Gastrocnemius medialis (tissue), 4 donors: ENCODE results near the gene ZNF397.

ENCODE experiments used
- CTCF ChIP-seq, 5 experiments: fragments of 450-650 bp in 3 of 5; fragments of 200-600 bp in 2 of 5; sonication (generic) in 2 of 5; IDR thresholded peaks in 4 of 5; conservative IDR thresholded peaks in 1 of 5; 1 replicate in 4 of 5; 2 replicates in 1 of 5; pipeline ENCODE4 v1.5.1; 2016 to 2019; ENCODE audit warnings: antibody characterized with exemption in 5 of 5, mild to moderate bottlenecking in 3 of 5, moderate library complexity in 3 of 5
- POLR2A ChIP-seq, 2 donors: fragments of 450-650 bp; IDR thresholded peaks; one replicate each; pipeline ENCODE4 v1.6.1; 2017; ENCODE audit warnings: antibody characterized with exemption in 2 of 2, mild to moderate bottlenecking in 2 of 2, moderate library complexity in 2 of 2

DNA sequence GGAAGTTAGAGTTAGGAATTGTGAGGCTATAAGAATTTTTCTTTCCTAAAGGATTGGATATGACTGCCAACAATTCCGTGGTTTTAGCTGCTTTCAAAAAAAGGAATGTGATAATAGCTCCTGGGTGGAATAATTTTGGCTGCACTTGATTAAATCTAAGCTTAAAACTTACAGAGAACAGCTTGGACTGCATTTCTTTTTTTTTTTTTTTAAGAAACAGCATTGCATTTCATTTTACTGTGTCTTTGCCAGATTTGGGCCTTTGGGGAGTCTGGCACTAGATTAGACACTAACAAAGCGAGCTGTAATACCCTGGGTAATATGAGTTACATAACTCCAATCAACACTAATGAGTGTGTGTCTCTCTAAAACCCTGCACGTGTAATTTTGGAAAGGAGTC, 37.8 kb upstream of the ZNF397 start:
- TF ChIP-seq CTCF (IDR thresholded peaks at IDR 0.05 in 4 of 5, conservative IDR thresholded peaks at IDR 0.05 in 1 of 5) (no peak), POLR2A (IDR thresholded peaks at IDR 0.05) (no peak)
